HEK293 (cell line): Measurements from ENCODE around the gene CXCL12.
A peak's percentile ranks its signal among the peaks of the same experiment; 100 is the strongest.

Source experiments
- CTCF ChIA-PET: fragments of 350-600 bp; formaldehyde crosslinking; extraction: SDS; loops from one replicate; lab custom pipeline; 2021; ENCODE audit warnings: antibody characterized with exemption; lab: Yijun Ruan, JAX
- POLR2A ChIA-PET: fragments of 300-600 bp; formaldehyde crosslinking; extraction: SDS; loops from one replicate; lab custom pipeline; 2020; ENCODE audit warnings: antibody characterized with exemption, inconsistent platforms; lab: Yijun Ruan, JAX
- H3K27ac ChIP-seq: fragments of 200-500 bp; sonication (Bioruptor generic); 2 replicates; pipeline ENCODE4 v1.5.1; 2014; ENCODE audit warnings: low read depth, low read length, control low read depth, inconsistent platforms; ENCODE audit errors: extremely low read depth
- H3K36me3 ChIP-seq, 2 experiments: fragments of 200-500 bp in 1 of 2; sonication (Bioruptor generic) in 1 of 2; 1 replicate in 1 of 2; 2 replicates in 1 of 2; pipeline ENCODE4 v1.5.1; 2014 to 2017; ENCODE audit warnings: inconsistent platforms in 2 of 2, low read length in 2 of 2; ENCODE audit not compliant: control insufficient read depth in 2 of 2, insufficient read depth in 1 of 2
- H3K4me1 ChIP-seq: fragments of 200-500 bp; sonication (Bioruptor generic); 2 replicates; pipeline ENCODE4 v1.5.1; 2014; ENCODE audit warnings: mild to moderate bottlenecking, low read length, inconsistent platforms; ENCODE audit not compliant: control insufficient read depth, insufficient read depth
- H3K4me3 ChIP-seq: 2 replicates; pipeline ENCODE4 v1.5.1; 2011; ENCODE audit warnings: low read depth, mild to moderate bottlenecking, control low read depth, low read length, moderate library complexity
- H3K9me3 ChIP-seq: fragments of 200-500 bp; sonication (Bioruptor generic); 2 replicates; pipeline ENCODE4 v1.5.1; 2014; ENCODE audit warnings: low read depth, low read length, inconsistent platforms; ENCODE audit not compliant: control insufficient read depth, insufficient read depth
- EGR2 ChIP-seq: fragments of 450-650 bp; formaldehyde crosslinking; IDR thresholded peaks from 2 replicates; pipeline ENCODE4 v1.5.1; 2016; ENCODE audit warnings: low read depth, missing biosample characterization, missing genetic modification characterization
- GLIS2 ChIP-seq: fragments of 450-650 bp; formaldehyde crosslinking; IDR thresholded peaks from 2 replicates; pipeline ENCODE4 v1.5.1; 2016; ENCODE audit warnings: missing biosample characterization, missing genetic modification characterization
- HOXD13 ChIP-seq: sonication (generic); formaldehyde crosslinking; IDR thresholded peaks from 2 replicates; pipeline ENCODE4 v1.8.0; 2022; ENCODE audit warnings: missing genetic modification reagents, borderline replicate concordance
- REST ChIP-seq: fragments of 450-650 bp; formaldehyde crosslinking; IDR thresholded peaks from 2 replicates; pipeline ENCODE4 v1.5.1; 2016; ENCODE audit warnings: missing biosample characterization, missing genetic modification characterization
- ZNF121 ChIP-seq: fragments of 450-650 bp; formaldehyde crosslinking; IDR thresholded peaks from 2 replicates; pipeline ENCODE4 v1.5.1; 2016; ENCODE audit warnings: missing biosample characterization, missing genetic modification characterization
- ZNF211 ChIP-seq: fragments of 450-650 bp; formaldehyde crosslinking; IDR thresholded peaks from 2 replicates; pipeline ENCODE4 v1.5.1; 2016; ENCODE audit warnings: low read depth, missing biosample characterization, missing genetic modification characterization
- ZNF239 ChIP-seq: fragments of 450-650 bp; formaldehyde crosslinking; IDR thresholded peaks from 2 replicates; pipeline ENCODE4 v1.5.1; 2016; ENCODE audit warnings: missing biosample characterization, missing genetic modification characterization
- ZNF280D ChIP-seq: fragments of 450-650 bp; formaldehyde crosslinking; IDR thresholded peaks from 2 replicates; pipeline ENCODE4 v1.5.1; 2016; ENCODE audit warnings: missing biosample characterization, missing genetic modification characterization
- ZNF473 ChIP-seq: fragments of 450-650 bp; formaldehyde crosslinking; IDR thresholded peaks from 2 replicates; pipeline ENCODE4 v1.5.1; 2017; ENCODE audit warnings: missing biosample characterization, missing genetic modification characterization
- ZNF529 ChIP-seq: fragments of 450-650 bp; formaldehyde crosslinking; IDR thresholded peaks from 2 replicates; pipeline ENCODE4 v1.5.1; 2017; ENCODE audit warnings: missing genetic modification characterization, missing biosample characterization; ENCODE audit not compliant: insufficient replicate concordance
- ZNF558 ChIP-seq: fragments of 450-650 bp; formaldehyde crosslinking; IDR thresholded peaks from 2 replicates; pipeline ENCODE4 v1.5.1; 2016; ENCODE audit warnings: missing biosample characterization, missing genetic modification characterization
- ZNF600 ChIP-seq: fragments of 450-650 bp; formaldehyde crosslinking; IDR thresholded peaks from 2 replicates; pipeline ENCODE4 v1.5.1; 2016; ENCODE audit warnings: missing biosample characterization, missing genetic modification characterization
- ZNF658 ChIP-seq: fragments of 450-650 bp; formaldehyde crosslinking; IDR thresholded peaks from 2 replicates; pipeline ENCODE4; 2016; ENCODE audit warnings: missing biosample characterization, missing genetic modification characterization
- TF ChIP-seq, protein P1 (sequence below): fragments of 450-650 bp; formaldehyde crosslinking; IDR thresholded peaks from 2 replicates; pipeline ENCODE4 v1.5.1; 2016; ENCODE audit warnings: missing biosample characterization, missing genetic modification characterization
- TF ChIP-seq, protein P2 (sequence below): fragments of 450-650 bp; formaldehyde crosslinking; IDR thresholded peaks from 2 replicates; pipeline ENCODE4 v1.5.1; 2016; ENCODE audit warnings: missing biosample characterization, missing genetic modification characterization

Gene CXCL12

DNA sequence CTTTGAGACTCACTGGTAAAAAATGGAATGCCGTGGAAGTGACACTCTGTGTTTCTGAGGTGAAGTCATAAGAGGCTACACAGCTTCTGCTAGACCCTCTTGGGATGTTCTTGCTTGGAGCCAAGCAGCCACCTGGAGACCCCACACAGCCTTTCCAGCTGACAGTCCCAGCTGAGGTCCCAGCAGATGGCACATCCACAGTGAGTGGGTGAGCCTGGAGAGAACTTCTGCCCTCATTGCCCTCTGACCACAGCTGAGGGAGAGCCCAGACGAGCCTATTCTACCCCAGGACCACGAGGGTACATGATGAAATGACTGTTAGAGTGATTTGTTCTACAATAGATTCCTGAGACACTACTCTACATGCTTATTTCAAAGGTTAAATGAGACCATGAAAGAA is 44.3 kb downstream of the CXCL12 start (continued):
- TF ChIP-seq ZNF558 (tag by site-specific recombination) (no peak), EGR2 (no peak), ZNF529 (tag by site-specific recombination) (no peak), HOXD13 (no peak), GLIS2 (tag by site-specific recombination) (no peak), ZNF600 (tag by site-specific recombination) (no peak)
- TF ChIP-seq, all 188 proteins: peak for 0

- CTCF ChIA-PET: interaction anchor here (0.6 to 1.9 kb wide), 4 partner anchors 25 to 753 kb away, joined by 3 to 5 read pairs (median 3); no protein-coding TSS in a partner anchor
- POLR2A ChIA-PET: no interaction called here
- Histone ChIP-seq H3K4me1 (peaks cover 11% of the 10 kb centered on the region), H3K27ac (no peak overlapping the region), H3K4me3 (no peak overlapping the region), H3K36me3 (no peaks in the 10 kb centered on the region)
- no peak for TF ChIP-seq ZNF280D (tag by site-specific recombination)
- TF ChIP-seq, protein P1, sequence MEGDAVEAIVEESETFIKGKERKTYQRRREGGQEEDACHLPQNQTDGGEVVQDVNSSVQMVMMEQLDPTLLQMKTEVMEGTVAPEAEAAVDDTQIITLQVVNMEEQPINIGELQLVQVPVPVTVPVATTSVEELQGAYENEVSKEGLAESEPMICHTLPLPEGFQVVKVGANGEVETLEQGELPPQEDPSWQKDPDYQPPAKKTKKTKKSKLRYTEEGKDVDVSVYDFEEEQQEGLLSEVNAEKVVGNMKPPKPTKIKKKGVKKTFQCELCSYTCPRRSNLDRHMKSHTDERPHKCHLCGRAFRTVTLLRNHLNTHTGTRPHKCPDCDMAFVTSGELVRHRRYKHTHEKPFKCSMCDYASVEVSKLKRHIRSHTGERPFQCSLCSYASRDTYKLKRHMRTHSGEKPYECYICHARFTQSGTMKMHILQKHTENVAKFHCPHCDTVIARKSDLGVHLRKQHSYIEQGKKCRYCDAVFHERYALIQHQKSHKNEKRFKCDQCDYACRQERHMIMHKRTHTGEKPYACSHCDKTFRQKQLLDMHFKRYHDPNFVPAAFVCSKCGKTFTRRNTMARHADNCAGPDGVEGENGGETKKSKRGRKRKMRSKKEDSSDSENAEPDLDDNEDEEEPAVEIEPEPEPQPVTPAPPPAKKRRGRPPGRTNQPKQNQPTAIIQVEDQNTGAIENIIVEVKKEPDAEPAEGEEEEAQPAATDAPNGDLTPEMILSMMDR: peak; percentile 28; the same call in 1 of the 2 replicates
- TF ChIP-seq, all 188 proteins: peak for 1
- H3K9me3 ChIP-seq: no peaks in the 10 kb centered on the region
Observed at GRCh38 chr10:44339218-44339617, 45.7 kb downstream of the CXCL12 start.

- TF ChIP-seq ZNF658 (no peak), ZNF473 (no peak), ZNF121 (tag by site-specific recombination) (no peak)
- TF ChIP-seq, all 188 proteins: peak for 0
- ChIA-PET POLR2A (interaction anchor here (0.6 kb wide), 1 partner anchor 53 kb away, joined by 4 read pairs; no protein-coding TSS in a partner anchor), CTCF (interaction anchor here (0.7 to 1.0 kb wide), 3 partner anchors 15 to 50 kb away, joined by 3 read pairs; no protein-coding TSS in a partner anchor)
- no peaks in the 10 kb centered on the region for H3K36me3 ChIP-seq
- peaks cover 14% of the 10 kb centered on the region for H3K4me1 ChIP-seq
- no peaks in the 10 kb centered on the region for H3K9me3 ChIP-seq
- no peak overlapping the region for H3K27ac ChIP-seq
- H3K4me3 ChIP-seq: no peak overlapping the region
Observed at GRCh38 chr10:44337081-44337480, 47.8 kb downstream of the CXCL12 start.

- Histone ChIP-seq H3K9me3 (no peaks in the 10 kb centered on the region), H3K36me3 (no peaks in the 10 kb centered on the region), H3K4me3 (no peak overlapping the region), H3K4me1 (peaks cover 14% of the 10 kb centered on the region), H3K27ac (no peak overlapping the region)
- TF ChIP-seq ZNF211 (no peak), ZNF239 (no peak), REST (tag by site-specific recombination) (no peak)
- TF ChIP-seq, protein P2, sequence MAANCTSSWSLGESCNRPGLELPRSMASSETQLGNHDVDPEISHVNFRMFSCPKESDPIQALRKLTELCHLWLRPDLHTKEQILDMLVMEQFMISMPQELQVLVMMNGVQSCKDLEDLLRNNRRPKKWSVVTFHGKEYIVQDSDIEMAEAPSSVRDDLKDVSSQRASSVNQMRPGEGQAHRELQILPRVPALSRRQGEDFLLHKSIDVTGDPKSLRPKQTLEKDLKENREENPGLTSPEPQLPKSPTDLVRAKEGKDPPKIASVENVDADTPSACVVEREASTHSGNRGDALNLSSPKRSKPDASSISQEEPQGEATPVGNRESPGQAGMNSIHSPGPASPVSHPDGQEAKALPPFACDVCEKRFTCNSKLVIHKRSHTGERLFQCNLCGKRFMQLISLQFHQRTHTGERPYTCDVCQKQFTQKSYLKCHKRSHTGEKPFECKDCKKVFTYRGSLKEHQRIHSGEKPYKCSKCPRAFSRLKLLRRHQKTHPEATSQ: no peak
- ChIA-PET POLR2A (no interaction called here), CTCF (interaction anchor here (0.6 kb wide), 2 partner anchors 539 to 564 kb away, joined by 3 to 5 read pairs; no protein-coding TSS in a partner anchor)
Observed at GRCh38 chr10:44335330-44336021, 49.4 kb downstream of the CXCL12 start.
